SK-N-SH (cell line): ENCODE results near the gene ZNF414. TPM values are rescaled to one million over a fixed set of nuclear protein-coding genes. Genes with fewer than 3 reads are reported as not detected.

Source experiments
- CTCF ChIA-PET: fragments of 300-600, 350-600 bp; formaldehyde crosslinking; extraction: SDS; loops from one replicate; lab custom pipeline; 2021; lab: Yijun Ruan, JAX
- POLR2A ChIA-PET: fragments of 350-600 bp; sonication (Branson Sonifier 250); formaldehyde crosslinking; extraction: SDS; loops from one replicate; lab custom pipeline; 2020; ENCODE audit warnings: antibody characterized with exemption, inconsistent platforms; lab: Yijun Ruan, JAX
- DNase-seq: peaks from one replicate; pipeline ENCODE4 v3.0.0; 2012
- H2AFZ ChIP-seq: fragments of 200-600 bp; sonication (generic); 2 replicates; pipeline ENCODE4 v1.8.1; 2016; ENCODE audit warnings: antibody characterized with exemption, mild to moderate bottlenecking, low read depth
- H3F3A ChIP-seq: fragments of 200-600 bp; sonication (generic); replicated peaks from 2 replicates; pipeline ENCODE3; 2016; ENCODE audit warnings: antibody characterized with exemption, mild to moderate bottlenecking; ENCODE audit not compliant: insufficient read depth
- H3K27ac ChIP-seq, 2 experiments: fragments of 200-500 bp in 1 of 2; fragments of 200-600 bp in 1 of 2; sonication (Bioruptor generic) in 1 of 2; sonication (generic), shearing (Covaris generic) in 1 of 2; 2 replicates each; pipeline versions ENCODE4 v1.5.1 to v1.6.1; 2014 to 2016; ENCODE audit warnings: low read depth in 2 of 2, inconsistent platforms in 1 of 2, low read length in 1 of 2, mild to moderate bottlenecking in 1 of 2, mixed read lengths in 1 of 2
- H3K27me3 ChIP-seq: fragments of 200-600 bp; sonication (generic), shearing (Covaris generic); 2 replicates; pipeline ENCODE4 v1.6.1; 2016; ENCODE audit warnings: mixed run types; ENCODE audit not compliant: insufficient read depth
- H3K36me3 ChIP-seq, 2 experiments: fragments of 200-500 bp in 1 of 2; fragments of 200-600 bp in 1 of 2; sonication (Bioruptor generic) in 1 of 2; sonication (generic) in 1 of 2; replicated peaks in 1 of 2; 2 replicates each; pipeline versions ENCODE3 to v1.5.1; 2014 to 2016; ENCODE audit warnings: low read length in 1 of 2, mild to moderate bottlenecking in 1 of 2; ENCODE audit not compliant: insufficient read depth in 2 of 2, control insufficient read depth in 1 of 2
- H3K4me1 ChIP-seq, 2 experiments: fragments of 200-500 bp in 1 of 2; fragments of 200-600 bp in 1 of 2; sonication (Bioruptor generic) in 1 of 2; sonication (generic), shearing (Covaris generic) in 1 of 2; 2 replicates each; pipeline versions ENCODE4 v1.5.1 to v1.6.1; 2014 to 2016; ENCODE audit warnings: low read depth in 1 of 2, low read length in 1 of 2, mixed run types in 1 of 2; ENCODE audit not compliant: insufficient read depth in 2 of 2, control insufficient read depth in 1 of 2
- H3K4me2 ChIP-seq: fragments of 200-600 bp; sonication (generic), shearing (Covaris generic); 2 replicates; pipeline ENCODE4 v1.6.1; 2017; ENCODE audit warnings: mixed run types
- H3K4me3 ChIP-seq, 2 experiments: fragments of 200-500 bp in 1 of 2; fragments of 200-600 bp in 1 of 2; sonication (Bioruptor generic) in 1 of 2; sonication (generic), shearing (Covaris generic) in 1 of 2; 2 replicates each; pipeline versions ENCODE4 v1.5.1 to v1.8.1; 2014 to 2016; ENCODE audit warnings: low read depth in 2 of 2, inconsistent platforms in 1 of 2, low read length in 1 of 2, mild to moderate bottlenecking in 1 of 2, mixed read lengths in 1 of 2, moderate library complexity in 1 of 2
- H3K79me2 ChIP-seq: fragments of 200-600 bp; sonication (generic); 2 replicates; pipeline ENCODE4 v1.8.1; 2017; ENCODE audit warnings: mild to moderate bottlenecking; ENCODE audit not compliant: insufficient read depth
- H3K9ac ChIP-seq: fragments of 200-600 bp; sonication (generic); 2 replicates; pipeline ENCODE4 v1.6.1; 2017; ENCODE audit warnings: mixed run types
- H3K9me2 ChIP-seq: fragments of 200-600 bp; sonication (generic); 2 replicates; pipeline ENCODE4 v1.6.1; 2017; ENCODE audit warnings: mixed run types
- H3K9me3 ChIP-seq: fragments of 200-600 bp; sonication (generic); 2 replicates; pipeline ENCODE4 v1.6.1; 2017; ENCODE audit warnings: mixed run types, mild to moderate bottlenecking, moderate library complexity
- H4K20me1 ChIP-seq: fragments of 200-600 bp; sonication (generic); 2 replicates; pipeline ENCODE4 v1.6.1; 2017; ENCODE audit warnings: mild to moderate bottlenecking, mixed run types; ENCODE audit not compliant: insufficient read depth
- CHD2 ChIP-seq: fragments of 150-350 bp; IDR thresholded peaks from 2 replicates; pipeline ENCODE4 v1.6.1; 2018; ENCODE audit warnings: low read length; ENCODE audit not compliant: partially characterized antibody
- ELF1 ChIP-seq: IDR thresholded peaks from 2 replicates; pipeline ENCODE4 v1.4.0; 2012
- EP300 ChIP-seq, 2 experiments: IDR thresholded peaks; 2 replicates each; pipeline versions ENCODE4 v1.4.0 to v1.6.1; 2012; ENCODE audit warnings: borderline replicate concordance in 1 of 2, low read depth in 1 of 2, low read length in 1 of 2
- EZH2phosphoT487 ChIP-seq: fragments of 200-600 bp; sonication (generic); IDR thresholded peaks from 2 replicates; pipeline ENCODE4 v1.6.1; 2017; ENCODE audit warnings: low read depth, mixed run types, mild to moderate bottlenecking, antibody characterized with exemption, moderate library complexity, borderline replicate concordance
- FOXJ3 ChIP-seq: sonication (generic); formaldehyde crosslinking; IDR thresholded peaks from 2 replicates; pipeline ENCODE4 v1.5.1; 2020; ENCODE audit warnings: mild to moderate bottlenecking, missing genetic modification reagents
- GABPA ChIP-seq: IDR thresholded peaks from 2 replicates; pipeline ENCODE4 v1.4.0; 2012; ENCODE audit warnings: low read depth, mild to moderate bottlenecking
- JUND ChIP-seq: IDR thresholded peaks from 2 replicates; pipeline ENCODE4 v1.4.0; 2012
- MAX ChIP-seq: IDR thresholded peaks from 2 replicates; pipeline ENCODE4 v1.4.0; 2012; ENCODE audit warnings: low read depth
- MXI1 ChIP-seq: IDR thresholded peaks from 2 replicates; pipeline ENCODE4 v1.6.1; 2012; ENCODE audit warnings: mild to moderate bottlenecking, low read depth, low read length, improper control_type of control experiment
- NFIC ChIP-seq: IDR thresholded peaks from 2 replicates; pipeline ENCODE4 v1.4.0; 2012; ENCODE audit warnings: borderline replicate concordance
- NRF1 ChIP-seq: IDR thresholded peaks from 2 replicates; pipeline ENCODE4 v1.6.1; 2012; ENCODE audit warnings: low read depth, mild to moderate bottlenecking, low read length
- POLR2AphosphoS5 ChIP-seq: IDR thresholded peaks from 2 replicates; pipeline ENCODE4 v1.6.1; 2012; ENCODE audit warnings: low read depth, low read length
- RAD21 ChIP-seq: IDR thresholded peaks from 2 replicates; pipeline ENCODE4 v1.6.1; 2012; ENCODE audit warnings: mild to moderate bottlenecking, low read length
- RXRA ChIP-seq: IDR thresholded peaks from 2 replicates; pipeline ENCODE4 v1.4.0; 2012; ENCODE audit warnings: low read depth, mild to moderate bottlenecking, borderline replicate concordance
- SIN3A ChIP-seq: IDR thresholded peaks from 2 replicates; pipeline ENCODE4 v1.6.1; 2012; ENCODE audit warnings: low read depth, mild to moderate bottlenecking, low read length, moderate library complexity, borderline replicate concordance
- TAF1 ChIP-seq: IDR thresholded peaks from 2 replicates; pipeline ENCODE4 v1.6.1; 2012; ENCODE audit warnings: low read depth, mild to moderate bottlenecking, low read length, moderate library complexity, borderline replicate concordance
- TCF12 ChIP-seq: IDR thresholded peaks from 2 replicates; pipeline ENCODE4 v1.4.0; 2012
- USF1 ChIP-seq: IDR thresholded peaks from 2 replicates; pipeline ENCODE4 v1.4.0; 2012; ENCODE audit warnings: low read depth, borderline replicate concordance
- USF2 ChIP-seq: fragments of 150-350 bp; IDR thresholded peaks from 2 replicates; pipeline ENCODE4 v1.6.1; 2017; ENCODE audit warnings: antibody characterized with exemption, low read length, low read depth, borderline replicate concordance
- YY1 ChIP-seq: IDR thresholded peaks from 2 replicates; pipeline ENCODE4 v1.4.0; 2012; ENCODE audit warnings: low read depth, mild to moderate bottlenecking
- ZBTB33 ChIP-seq: IDR thresholded peaks from 2 replicates; pipeline ENCODE4 v1.4.0; 2012; ENCODE audit warnings: low read depth, borderline replicate concordance
- WGBS: methylation state at CpG from one replicate; pipeline ENCODE4 v1.1.6; 2017; ENCODE audit warnings: low lambda C conversion rate; 5-methylcytosine and 5-hydroxymethylcytosine counted together
- polyA plus RNA-seq, 3 experiments: library from polyadenylated mRNA; depleted of rRNA; stranded (reverse); fragments of >200 nt; gene quantifications; 2 replicates each; pipeline ENCODE4 v1.2.3, GENCODE V29; 2012

ZNF414 gene
- polyA plus RNA-seq, 1 of the 3 experiments (the other 2 are of a cell fraction) = 17.0 TPM

GRCh38 chr19:8526345-8527091 lies 12.6 kb upstream of the ZNF414 start:
- peak overlapping the region; percentile 63 to 77 for H3K4me3 ChIP-seq
- peak; percentile 95 for DNase-seq
- TF ChIP-seq NRF1 (peak; percentile 72), MXI1 (peak; percentile 64; the same call in 1 of the 2 replicates), RXRA (no peak), POLR2AphosphoS5 (0 out of 2 replicates have a peak, but pooled peaks have one; percentile 45), GABPA (no peak), USF1 (no peak), ZBTB33 (no peak), TAF1 (0 out of 2 replicates have a peak, but pooled peaks have one; percentile 25), MAX (peak; percentile 58)
- peak overlapping the region; percentile 99 for H3K4me2 ChIP-seq
- no peaks in the 10 kb centered on the region for H3K9me2 ChIP-seq
- peaks cover 0 to 7% of the 10 kb centered on the region in 2 experiments; a peak in 1 of 4 replicates for H3K4me1 ChIP-seq
- H2AFZ ChIP-seq = peak overlapping the region; percentile 93
- H3F3A ChIP-seq = peaks cover 3% of the 10 kb centered on the region
- 3% methylated on average over 24 of the region's 57 CpGs for WGBS
- no peaks in the 10 kb centered on the region for H3K9me3 ChIP-seq
- ChIA-PET POLR2A (interaction anchor here (0.7 to 2.6 kb wide), 3 partner anchors 11 to 21 kb away, joined by 3 to 18 read pairs (median 4); partner anchors contain the start of gene ZNF414), CTCF (interaction anchor here (0.7 to 5.7 kb wide), 8 partner anchors 20 to 174 kb away, joined by 3 to 27 read pairs (median 4); no protein-coding TSS in a partner anchor)
- peaks cover 3% of the 10 kb centered on the region; the same call in 1 of the 2 replicates for H3K79me2 ChIP-seq
- peak overlapping the region; percentile 73 to 97 for H3K27ac ChIP-seq
- H4K20me1 ChIP-seq = peaks cover 14% of the 10 kb centered on the region
- H3K36me3 ChIP-seq = no peaks in the 10 kb centered on the region
- no peaks in the 10 kb centered on the region for H3K27me3 ChIP-seq
- peak overlapping the region; percentile 90 for H3K9ac ChIP-seq

- H3K9me2 ChIP-seq = no peaks in the 10 kb centered on the region
- ChIA-PET CTCF (interaction anchor here (1.2 to 5.7 kb wide), 4 partner anchors 11 to 172 kb away, joined by 5 to 27 read pairs (median 7); partner anchors contain the start of gene ZNF414), POLR2A (interaction anchor here (1.0 to 2.6 kb wide), 3 partner anchors 12 to 112 kb away, joined by 3 to 18 read pairs (median 3); partner anchors contain the start of genes MARCHF2 and ZNF414)
- H3K27me3 ChIP-seq = no peaks in the 10 kb centered on the region
- H3K4me2 ChIP-seq = peak overlapping the region; percentile 73
- H3K4me1 ChIP-seq = peaks cover 0 to 7% of the 10 kb centered on the region in 2 experiments; a peak in 1 of 4 replicates
- H3K9ac ChIP-seq = peak overlapping the region; percentile 43; the same call in 1 of the 2 replicates
- peak overlapping the region; percentile 29 to 65 for H3K27ac ChIP-seq
- H3K9me3 ChIP-seq = no peaks in the 10 kb centered on the region
- peak overlapping the region; percentile 85; the same call in 1 of the 2 replicates for H2AFZ ChIP-seq
- WGBS = 0% methylated on average over 13 of the region's 15 CpGs
- peaks cover 14% of the 10 kb centered on the region for H4K20me1 ChIP-seq
- no peak for DNase-seq
- H3K36me3 ChIP-seq = no peaks in the 10 kb centered on the region
- H3K79me2 ChIP-seq = peaks cover 3% of the 10 kb centered on the region; the same call in 1 of the 2 replicates
- peak overlapping the region; percentile 46 to 63 for H3K4me3 ChIP-seq
- H3F3A ChIP-seq = peaks cover 3% of the 10 kb centered on the region
- TF ChIP-seq EP300 (IDR thresholded peaks at IDR 0.05; ENCODE audit: borderline replicate concordance in 1 of 2, low read depth in 1 of 2, low read length in 1 of 2) (no peak), TAF1 (no peak), USF1 (no peak), NFIC (no peak), CHD2 (no peak), RAD21 (peak; percentile 26), USF2 (no peak), ELF1 (no peak), JUND (no peak), SIN3A (no peak), NRF1 (peak; percentile 27; the same call in 1 of the 2 replicates), RXRA (no peak), EZH2phosphoT487 (no peak), FOXJ3 (CRISPR knock-in tag) (no peak), TCF12 (no peak), YY1 (no peak)
Measured at GRCh38 chr19:8525401-8525684, 11.4 kb upstream of the ZNF414 start.
